ENCODE data around the gene CAMSAP1.

CAMSAP1 gene

GRCh38 chr9:135809166-135809565 lies 98.2 kb downstream of the CAMSAP1 start:
- no peak for DNase-seq

- DNase-seq = no peak
These were observed 101.8 kb downstream of the CAMSAP1 start for GRCh38 chr9:135805422-135806022.

GRCh38 chr9:135804581-135805421 lies 102.5 kb downstream of the CAMSAP1 start:
- no peak for DNase-seq

GRCh38 chr9:135803441-135803840 lies 103.9 kb downstream of the CAMSAP1 start:
- DNase-seq = no peak

GRCh38 chr9:135802876-135803419 lies 104.4 kb downstream of the CAMSAP1 start:
- DNase-seq = no peak

- no peak for DNase-seq
These were observed 106.3 kb downstream of the CAMSAP1 start for GRCh38 chr9:135801070-135801469.

- DNase-seq = no peak
These were observed 108.1 kb downstream of the CAMSAP1 start for GRCh38 chr9:135799261-135799660.

GRCh38 chr9:135798263-135798585 lies 109.1 kb downstream of the CAMSAP1 start:
- no peak for DNase-seq

- DNase-seq = peak; percentile 24 to 42
These were observed 109.7 kb downstream of the CAMSAP1 start for GRCh38 chr9:135797507-135798262.

- no peak for DNase-seq
These were observed 110.4 kb downstream of the CAMSAP1 start for GRCh38 chr9:135796784-135797485.

GRCh38 chr9:135795391-135795790 lies 112.0 kb downstream of the CAMSAP1 start:
- DNase-seq = no peak

- DNase-seq = no peak
These were observed 112.9 kb downstream of the CAMSAP1 start for GRCh38 chr9:135794361-135794885.

GRCh38 chr9:135794057-135794335 lies 113.3 kb downstream of the CAMSAP1 start:
- no peak for DNase-seq

GRCh38 chr9:135793221-135794056 lies 113.9 kb downstream of the CAMSAP1 start:
- DNase-seq = no peak

GRCh38 chr9:135792268-135793128 lies 114.8 kb downstream of the CAMSAP1 start:
- no peak for DNase-seq

- DNase-seq = no peak
These were observed 115.7 kb downstream of the CAMSAP1 start for GRCh38 chr9:135791431-135792267.

- DNase-seq = no peak
These were observed 116.5 kb downstream of the CAMSAP1 start for GRCh38 chr9:135790850-135791249.

- DNase-seq = no peak
These were observed 117.0 kb downstream of the CAMSAP1 start for GRCh38 chr9:135790356-135790755.

GRCh38 chr9:135789838-135790291 lies 117.5 kb downstream of the CAMSAP1 start:
- no peak for DNase-seq

Measured in SW 1271 (cell line).